Measurements from ENCODE around the gene PDLIM5.

Gene PDLIM5

DNA sequence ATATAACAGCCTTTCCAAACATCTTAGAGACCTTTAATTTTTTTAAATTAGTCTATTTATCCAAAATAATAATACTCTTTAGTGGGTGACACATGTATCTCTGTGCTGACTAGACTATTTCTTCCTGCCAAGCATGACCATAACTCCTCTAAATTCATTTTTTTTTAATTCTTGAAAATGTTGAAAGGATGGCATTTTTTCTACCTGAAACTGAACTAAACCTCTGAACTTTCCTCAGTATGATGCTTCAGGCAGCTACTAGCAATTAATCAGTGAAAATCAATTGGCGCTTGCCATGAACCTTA is 42.4 kb upstream of the PDLIM5 start:
- TF ChIP-seq, protein P1, sequence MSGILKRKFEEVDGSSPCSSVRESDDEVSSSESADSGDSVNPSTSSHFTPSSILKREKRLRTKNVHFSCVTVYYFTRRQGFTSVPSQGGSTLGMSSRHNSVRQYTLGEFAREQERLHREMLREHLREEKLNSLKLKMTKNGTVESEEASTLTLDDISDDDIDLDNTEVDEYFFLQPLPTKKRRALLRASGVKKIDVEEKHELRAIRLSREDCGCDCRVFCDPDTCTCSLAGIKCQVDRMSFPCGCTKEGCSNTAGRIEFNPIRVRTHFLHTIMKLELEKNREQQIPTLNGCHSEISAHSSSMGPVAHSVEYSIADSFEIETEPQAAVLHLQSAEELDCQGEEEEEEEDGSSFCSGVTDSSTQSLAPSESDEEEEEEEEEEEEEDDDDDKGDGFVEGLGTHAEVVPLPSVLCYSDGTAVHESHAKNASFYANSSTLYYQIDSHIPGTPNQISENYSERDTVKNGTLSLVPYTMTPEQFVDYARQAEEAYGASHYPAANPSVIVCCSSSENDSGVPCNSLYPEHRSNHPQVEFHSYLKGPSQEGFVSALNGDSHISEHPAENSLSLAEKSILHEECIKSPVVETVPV (CRISPR knock-in tag; IDR thresholded peaks at IDR 0.05) = no peak
- TF ChIP-seq ZFP3 (CRISPR knock-in tag; IDR thresholded peaks at IDR 0.05) (no peak), ESRRG (CRISPR knock-in tag; IDR thresholded peaks at IDR 0.05) (no peak), TOX (CRISPR knock-in tag; IDR thresholded peaks at IDR 0.05; ENCODE audit: borderline replicate concordance) (no peak), ZNF8 (CRISPR knock-in tag; IDR thresholded peaks at IDR 0.05) (no peak), RARB (CRISPR knock-in tag; IDR thresholded peaks at IDR 0.05) (no peak), SNAI2 (CRISPR knock-in tag; IDR thresholded peaks at IDR 0.05) (no peak), GLIS3 (CRISPR knock-in tag; IDR thresholded peaks at IDR 0.05) (no peak), PPARA (CRISPR knock-in tag; IDR thresholded peaks at IDR 0.05; ENCODE audit: borderline replicate concordance) (no peak), ZFP30 (CRISPR knock-in tag; IDR thresholded peaks at IDR 0.05) (no peak), CSDC2 (CRISPR knock-in tag; IDR thresholded peaks at IDR 0.05) (no peak), ARNTL (CRISPR knock-in tag; IDR thresholded peaks at IDR 0.05; ENCODE audit: borderline replicate concordance, low read depth) (no peak), OSR1 (CRISPR knock-in tag; IDR thresholded peaks at IDR 0.05) (no peak)
- TF ChIP-seq, protein P2, sequence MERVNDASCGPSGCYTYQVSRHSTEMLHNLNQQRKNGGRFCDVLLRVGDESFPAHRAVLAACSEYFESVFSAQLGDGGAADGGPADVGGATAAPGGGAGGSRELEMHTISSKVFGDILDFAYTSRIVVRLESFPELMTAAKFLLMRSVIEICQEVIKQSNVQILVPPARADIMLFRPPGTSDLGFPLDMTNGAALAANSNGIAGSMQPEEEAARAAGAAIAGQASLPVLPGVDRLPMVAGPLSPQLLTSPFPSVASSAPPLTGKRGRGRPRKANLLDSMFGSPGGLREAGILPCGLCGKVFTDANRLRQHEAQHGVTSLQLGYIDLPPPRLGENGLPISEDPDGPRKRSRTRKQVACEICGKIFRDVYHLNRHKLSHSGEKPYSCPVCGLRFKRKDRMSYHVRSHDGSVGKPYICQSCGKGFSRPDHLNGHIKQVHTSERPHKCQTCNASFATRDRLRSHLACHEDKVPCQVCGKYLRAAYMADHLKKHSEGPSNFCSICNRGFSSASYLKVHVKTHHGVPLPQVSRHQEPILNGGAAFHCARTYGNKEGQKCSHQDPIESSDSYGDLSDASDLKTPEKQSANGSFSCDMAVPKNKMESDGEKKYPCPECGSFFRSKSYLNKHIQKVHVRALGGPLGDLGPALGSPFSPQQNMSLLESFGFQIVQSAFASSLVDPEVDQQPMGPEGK (CRISPR knock-in tag; IDR thresholded peaks at IDR 0.05; ENCODE audit: borderline replicate concordance) = no peak
- TF ChIP-seq, protein P3, sequence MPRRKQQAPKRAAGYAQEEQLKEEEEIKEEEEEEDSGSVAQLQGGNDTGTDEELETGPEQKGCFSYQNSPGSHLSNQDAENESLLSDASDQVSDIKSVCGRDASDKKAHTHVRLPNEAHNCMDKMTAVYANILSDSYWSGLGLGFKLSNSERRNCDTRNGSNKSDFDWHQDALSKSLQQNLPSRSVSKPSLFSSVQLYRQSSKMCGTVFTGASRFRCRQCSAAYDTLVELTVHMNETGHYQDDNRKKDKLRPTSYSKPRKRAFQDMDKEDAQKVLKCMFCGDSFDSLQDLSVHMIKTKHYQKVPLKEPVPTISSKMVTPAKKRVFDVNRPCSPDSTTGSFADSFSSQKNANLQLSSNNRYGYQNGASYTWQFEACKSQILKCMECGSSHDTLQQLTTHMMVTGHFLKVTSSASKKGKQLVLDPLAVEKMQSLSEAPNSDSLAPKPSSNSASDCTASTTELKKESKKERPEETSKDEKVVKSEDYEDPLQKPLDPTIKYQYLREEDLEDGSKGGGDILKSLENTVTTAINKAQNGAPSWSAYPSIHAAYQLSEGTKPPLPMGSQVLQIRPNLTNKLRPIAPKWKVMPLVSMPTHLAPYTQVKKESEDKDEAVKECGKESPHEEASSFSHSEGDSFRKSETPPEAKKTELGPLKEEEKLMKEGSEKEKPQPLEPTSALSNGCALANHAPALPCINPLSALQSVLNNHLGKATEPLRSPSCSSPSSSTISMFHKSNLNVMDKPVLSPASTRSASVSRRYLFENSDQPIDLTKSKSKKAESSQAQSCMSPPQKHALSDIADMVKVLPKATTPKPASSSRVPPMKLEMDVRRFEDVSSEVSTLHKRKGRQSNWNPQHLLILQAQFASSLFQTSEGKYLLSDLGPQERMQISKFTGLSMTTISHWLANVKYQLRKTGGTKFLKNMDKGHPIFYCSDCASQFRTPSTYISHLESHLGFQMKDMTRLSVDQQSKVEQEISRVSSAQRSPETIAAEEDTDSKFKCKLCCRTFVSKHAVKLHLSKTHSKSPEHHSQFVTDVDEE (CRISPR knock-in tag; IDR thresholded peaks at IDR 0.05) = no peak
- ATAC-seq = no peak

DNA sequence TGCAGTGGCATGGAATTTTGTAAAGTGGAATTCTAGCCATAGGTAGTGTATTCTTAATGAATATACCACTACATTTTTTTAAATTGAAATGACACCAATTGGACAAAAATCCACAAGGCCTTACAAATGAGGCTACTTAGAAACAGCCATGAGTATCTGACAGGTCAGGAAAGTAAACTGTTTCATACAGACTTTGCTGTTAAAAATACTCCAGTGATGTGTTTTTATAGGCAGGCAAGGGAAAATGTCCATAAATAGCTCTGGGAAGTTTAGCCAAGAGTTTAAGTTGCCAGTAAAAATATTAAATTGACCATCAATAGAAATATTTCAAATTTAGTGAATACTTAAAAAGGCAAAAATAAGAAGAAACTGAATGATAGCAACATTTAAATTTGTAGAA is 41.8 kb upstream of the PDLIM5 start:
- no peak for TF ChIP-seq ZNF565 (CRISPR knock-in tag; conservative IDR thresholded peaks at IDR 0.05; ENCODE audit: low read depth)
- TF ChIP-seq PPARA (CRISPR knock-in tag; IDR thresholded peaks at IDR 0.05; ENCODE audit: borderline replicate concordance) = no peak
- no peak for TF ChIP-seq ZNF70 (CRISPR knock-in tag; IDR thresholded peaks at IDR 0.05)
- no peak for TF ChIP-seq ZNF8 (CRISPR knock-in tag; IDR thresholded peaks at IDR 0.05)
- no peak for TF ChIP-seq ISL1 (CRISPR knock-in tag; IDR thresholded peaks at IDR 0.05)
- TF ChIP-seq, protein P2 (CRISPR knock-in tag; IDR thresholded peaks at IDR 0.05; ENCODE audit: borderline replicate concordance) = no peak
- TF ChIP-seq ARNTL (CRISPR knock-in tag; IDR thresholded peaks at IDR 0.05; ENCODE audit: borderline replicate concordance, low read depth) = no peak
- no peak for TF ChIP-seq CSDC2 (CRISPR knock-in tag; IDR thresholded peaks at IDR 0.05)
- TF ChIP-seq, protein P3 (CRISPR knock-in tag; IDR thresholded peaks at IDR 0.05) = no peak
- no peak for TF ChIP-seq CREB5 (CRISPR knock-in tag; IDR thresholded peaks at IDR 0.05; ENCODE audit: low read depth)
- no peak for TF ChIP-seq TCF4 (CRISPR knock-in tag; IDR thresholded peaks at IDR 0.05; ENCODE audit: borderline replicate concordance)
- no peak for TF ChIP-seq GLIS3 (CRISPR knock-in tag; IDR thresholded peaks at IDR 0.05)
- no peak for TF ChIP-seq ZFP30 (CRISPR knock-in tag; IDR thresholded peaks at IDR 0.05)
- TF ChIP-seq, protein P1 (CRISPR knock-in tag; IDR thresholded peaks at IDR 0.05) = no peak
- no peak for TF ChIP-seq ZC3H10 (CRISPR knock-in tag; IDR thresholded peaks at IDR 0.05)
- no peak for TF ChIP-seq ESRRG (CRISPR knock-in tag; IDR thresholded peaks at IDR 0.05)
- ATAC-seq = no peak

Data from SK-N-SH treated with all-trans-retinoic acid at 6 μM for 48 hours (cell line).